Left lung (tissue), 10 donors: ENCODE results near the gene MOB1B. TPM values are rescaled to one million over a fixed set of nuclear protein-coding genes. Genes with fewer than 3 reads are reported as not detected.
A peak's percentile ranks its signal among the peaks of the same experiment; 100 is the strongest.

Experiments used
- ATAC-seq: fragments of 200-7000 bp; cut with Tn5 transposase; one replicate; pipeline ENCODE4 v1.9.1; 2020; ENCODE audit warnings: moderate library complexity
- DNase-seq, 4 donors: peaks; one replicate each; pipeline ENCODE4 v3.0.0-alpha.2; 2013 to 2020
- H3K27ac ChIP-seq, 2 donors: fragments of 200-600 bp; sonication (generic) in 1 of 2; one replicate each; pipeline versions ENCODE4 v1.5.0 to v1.8.0; 2020 to 2021
- H3K27me3 ChIP-seq, 2 donors: fragments of 200-600 bp; sonication (generic) in 1 of 2; one replicate each; pipeline versions ENCODE4 v1.5.0 to v1.8.0; 2020 to 2021
- H3K36me3 ChIP-seq, 2 donors: fragments of 200-600 bp; sonication (generic) in 1 of 2; one replicate each; pipeline versions ENCODE4 v1.5.0 to v1.8.0; 2020 to 2021
- H3K4me1 ChIP-seq, 2 donors: fragments of 200-600 bp; one replicate each; pipeline ENCODE4 v1.8.0; 2021
- H3K4me3 ChIP-seq, 2 donors: fragments of 200-600 bp; sonication (generic) in 1 of 2; one replicate each; pipeline versions ENCODE4 v1.5.0 to v1.8.0; 2020 to 2021; ENCODE audit warnings: mild to moderate bottlenecking in 1 of 2
- H3K9me3 ChIP-seq, 2 donors: fragments of 200-600 bp; sonication (generic) in 1 of 2; one replicate each; pipeline versions ENCODE4 v1.5.0 to v1.8.0; 2020 to 2021
- intact Hi-C, 2 donors: fragments of 100-400 bp; cut with DNase I; formaldehyde crosslinking; loops; one replicate each; pipeline versions ENCODE4 v1.11.2 to v1.14.2; 2022
- polyA plus RNA-seq, 6 donors: library from polyadenylated mRNA; unstranded; fragments of 120-200 nt; gene quantifications; one replicate each; pipeline ENCODE4 v1.2.1, GENCODE V29; 2013; ENCODE audit not compliant: insufficient read length in 6 of 6
- total RNA-seq, 2 donors: library from RNA; stranded (reverse); fragmentation: NEBNext Ultra II Directional; extraction: Animal tissue kit (Norgen Biotek cat#: 25700); gene quantifications; one replicate each; pipeline ENCODE4 v1.2.1, GENCODE V29; 2021
- TF ChIP-seq, protein P1 (sequence below), 2 donors: fragments of 200-600 bp; sonication (generic) in 1 of 2; IDR thresholded peaks; one replicate each; pipeline versions ENCODE4 v1.5.0 to v1.8.0; 2021; ENCODE audit warnings: antibody characterized with exemption in 2 of 2
- donor health status: DM: no; HTN: yes; CAD: no.
- donor health status: DM: no; HTN: no; CAD: no.

Gene MOB1B
- total and polyA plus RNA-seq, 8 donors = 28.3 to 51.3 (median 45.6) TPM

- Histone ChIP-seq H3K9me3 (no peaks in the 10 kb centered on the region), H3K27ac (no peak overlapping the region), H3K36me3 (no peaks in the 10 kb centered on the region), H3K4me1 (peaks cover 0 to 39% of the 10 kb centered on the region in 2 donors), H3K27me3 (no peaks in the 10 kb centered on the region), H3K4me3 (no peak overlapping the region)
- peak; percentile 64 for ATAC-seq
- no peak for DNase-seq
- TF ChIP-seq, protein P1, sequence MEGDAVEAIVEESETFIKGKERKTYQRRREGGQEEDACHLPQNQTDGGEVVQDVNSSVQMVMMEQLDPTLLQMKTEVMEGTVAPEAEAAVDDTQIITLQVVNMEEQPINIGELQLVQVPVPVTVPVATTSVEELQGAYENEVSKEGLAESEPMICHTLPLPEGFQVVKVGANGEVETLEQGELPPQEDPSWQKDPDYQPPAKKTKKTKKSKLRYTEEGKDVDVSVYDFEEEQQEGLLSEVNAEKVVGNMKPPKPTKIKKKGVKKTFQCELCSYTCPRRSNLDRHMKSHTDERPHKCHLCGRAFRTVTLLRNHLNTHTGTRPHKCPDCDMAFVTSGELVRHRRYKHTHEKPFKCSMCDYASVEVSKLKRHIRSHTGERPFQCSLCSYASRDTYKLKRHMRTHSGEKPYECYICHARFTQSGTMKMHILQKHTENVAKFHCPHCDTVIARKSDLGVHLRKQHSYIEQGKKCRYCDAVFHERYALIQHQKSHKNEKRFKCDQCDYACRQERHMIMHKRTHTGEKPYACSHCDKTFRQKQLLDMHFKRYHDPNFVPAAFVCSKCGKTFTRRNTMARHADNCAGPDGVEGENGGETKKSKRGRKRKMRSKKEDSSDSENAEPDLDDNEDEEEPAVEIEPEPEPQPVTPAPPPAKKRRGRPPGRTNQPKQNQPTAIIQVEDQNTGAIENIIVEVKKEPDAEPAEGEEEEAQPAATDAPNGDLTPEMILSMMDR (IDR thresholded peaks at IDR 0.05) = no peak
- intact Hi-C loops = no loop called here
Measured at GRCh38 chr4:70948665-70949260, 46.6 kb downstream of the MOB1B start.

GRCh38 chr4:70954032-70954431 is 51.9 kb downstream of the MOB1B start:
- DNase-seq (no peak), ATAC-seq (no peak)
- TF ChIP-seq, protein P1 (IDR thresholded peaks at IDR 0.05) = no peak
- H3K27ac ChIP-seq = peak overlapping the region in 1 of 2 donors; percentile 13
- H3K4me3 ChIP-seq = no peak overlapping the region
- intact Hi-C loops = no loop called here
- H3K27me3 ChIP-seq = no peaks in the 10 kb centered on the region
- no peaks in the 10 kb centered on the region for H3K36me3 ChIP-seq
- H3K4me1 ChIP-seq = peaks cover 0 to 16% of the 10 kb centered on the region in 2 donors
- no peaks in the 10 kb centered on the region for H3K9me3 ChIP-seq

- Histone ChIP-seq H3K27ac (no peak overlapping the region), H3K36me3 (peaks cover 0 to 23% of the 10 kb centered on the region in 2 donors), H3K4me3 (no peak overlapping the region), H3K27me3 (no peaks in the 10 kb centered on the region), H3K4me1 (peaks cover 0 to 12% of the 10 kb centered on the region in 2 donors), H3K9me3 (no peaks in the 10 kb centered on the region)
- TF ChIP-seq, protein P1 (IDR thresholded peaks at IDR 0.05) = no peak
- ATAC-seq (no peak), DNase-seq (no peak)
- intact Hi-C loops = no loop called here
Measured at GRCh38 chr4:70956549-70957210, 54.5 kb downstream of the MOB1B start.

GRCh38 chr4:70958681-70959080 is 56.5 kb downstream of the MOB1B start:
- Histone ChIP-seq H3K27me3 (no peaks in the 10 kb centered on the region), H3K27ac (no peak overlapping the region), H3K9me3 (no peaks in the 10 kb centered on the region), H3K4me3 (no peak overlapping the region), H3K36me3 (peaks cover 0 to 23% of the 10 kb centered on the region in 2 donors), H3K4me1 (peaks cover 0 to 11% of the 10 kb centered on the region in 2 donors)
- no peak for ATAC-seq
- intact Hi-C loops = no loop called here
- DNase-seq = no peak
- TF ChIP-seq, protein P1 (IDR thresholded peaks at IDR 0.05) = no peak

- intact Hi-C loops = no loop called here
- Histone ChIP-seq H3K27me3 (no peaks in the 10 kb centered on the region), H3K4me3 (no peak overlapping the region), H3K9me3 (no peaks in the 10 kb centered on the region), H3K36me3 (peaks cover 0 to 11% of the 10 kb centered on the region in 2 donors), H3K27ac (no peak overlapping the region), H3K4me1 (no peaks in the 10 kb centered on the region)
- DNase-seq = no peak
- TF ChIP-seq, protein P1 (IDR thresholded peaks at IDR 0.05) = no peak
- ATAC-seq = no peak
Measured at GRCh38 chr4:70969076-70969475, 66.9 kb downstream of the MOB1B start.
